HK-2 (cell line): ENCODE data around the gene ARL14EPL.

ENCODE experiments used
- DNase-seq: peaks from one replicate; pipeline ENCODE4 v3.0.0-alpha.2; 2018; ENCODE audit not compliant: unreplicated experiment

Gene ARL14EPL

GRCh38 chr5:116032094-116032517 is at the start of gene ARL14EPL:
ARL14EPL (plus strand) TSS chr5:116032472; CDS start chr5:116051466, 18,994 bp downstream.
- peak; percentile 40 for DNase-seq

DNA sequence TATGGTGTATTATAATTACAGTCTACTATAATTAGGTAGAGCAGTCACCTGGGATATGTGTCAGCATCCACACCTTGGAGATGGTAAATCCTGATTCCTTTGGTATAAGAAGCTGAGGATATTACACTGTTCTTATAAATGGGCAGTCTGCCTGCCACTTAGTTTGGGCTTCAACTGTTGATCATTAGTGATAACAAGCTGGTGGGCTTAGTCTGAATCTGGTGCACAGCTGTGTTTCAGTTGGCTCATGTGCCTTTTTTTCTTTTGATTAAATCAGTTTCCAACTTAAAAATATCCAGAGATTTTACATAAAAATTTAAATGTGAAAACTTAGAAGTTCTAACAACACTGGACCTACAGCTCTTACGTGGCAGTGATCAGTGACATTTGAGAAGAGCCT is 48.8 kb upstream of the ARL14EPL start:
- DNase-seq = no peak

- no peak for DNase-seq
These were observed 46.2 kb upstream of the ARL14EPL start for GRCh38 chr5:115985802-115986757.

- no peak for DNase-seq
These were observed 44.3 kb upstream of the ARL14EPL start for GRCh38 chr5:115988002-115988401.

- DNase-seq = no peak
These were observed 39.4 kb upstream of the ARL14EPL start for GRCh38 chr5:115992848-115993350.

GRCh38 chr5:115995351-115995750 is 36.9 kb upstream of the ARL14EPL start:
- no peak for DNase-seq

- no peak for DNase-seq
These were observed 30.0 kb upstream of the ARL14EPL start for GRCh38 chr5:116002116-116002906.

GRCh38 chr5:116004248-116004647 is 28.0 kb upstream of the ARL14EPL start:
- no peak for DNase-seq

DNA sequence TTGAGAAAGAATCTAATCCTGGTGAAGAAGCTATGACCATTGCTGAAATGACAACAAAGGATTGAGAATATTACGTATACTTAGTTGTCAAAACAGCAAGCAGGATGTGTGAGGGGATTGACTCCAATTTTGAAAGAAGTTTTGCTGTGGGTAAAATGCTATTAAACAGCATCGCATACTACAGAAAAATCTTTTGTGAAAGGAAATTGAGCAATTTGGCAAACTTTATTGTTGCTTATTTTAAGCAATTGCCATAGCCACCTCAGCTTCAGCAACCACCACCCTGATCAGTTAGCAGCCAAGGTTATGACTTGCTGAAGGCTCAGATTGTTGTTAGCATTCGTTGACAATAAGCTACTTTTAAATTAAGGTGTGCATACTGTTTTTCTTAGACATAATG is 22.5 kb upstream of the ARL14EPL start:
- no peak for DNase-seq

DNA sequence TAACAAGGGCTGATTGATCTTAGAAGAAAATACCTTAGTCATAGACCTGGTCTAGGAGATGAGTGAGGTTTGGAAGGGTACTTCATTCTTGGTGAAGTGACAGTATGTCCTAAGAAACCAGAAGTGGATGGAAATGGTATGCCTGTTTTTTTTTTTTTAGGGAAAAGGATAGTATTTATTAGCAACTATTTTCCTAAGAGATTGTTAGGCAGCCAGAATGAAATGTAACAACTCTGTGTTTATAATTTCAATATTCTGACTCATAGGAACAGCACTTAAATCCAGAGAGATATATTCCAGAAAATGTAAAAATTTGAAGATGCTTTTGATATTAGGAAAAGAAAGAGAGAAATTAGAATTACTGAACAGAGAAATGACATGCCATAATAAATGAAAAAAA is 21.2 kb upstream of the ARL14EPL start:
- no peak for DNase-seq

- no peak for DNase-seq
These were observed 19.0 kb upstream of the ARL14EPL start for GRCh38 chr5:116013207-116013785.

DNA sequence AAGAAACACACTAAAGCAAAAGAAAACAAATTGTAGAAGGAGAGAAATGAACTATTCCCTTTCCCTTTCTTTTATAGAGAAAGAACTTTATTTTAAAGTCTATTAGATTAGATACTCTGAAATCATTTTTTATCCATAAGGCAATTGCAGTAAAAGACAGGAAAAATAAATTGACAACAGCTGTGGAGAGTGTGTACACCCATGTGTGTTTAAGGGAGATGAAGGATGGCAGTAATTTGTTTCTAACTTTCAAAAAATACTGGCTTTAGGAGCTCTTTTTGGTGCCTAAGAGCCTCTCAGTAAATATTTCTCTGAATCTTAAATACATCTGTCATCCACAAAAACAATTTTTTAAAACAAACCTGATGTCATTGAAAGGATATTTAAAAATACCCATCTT is 18.3 kb upstream of the ARL14EPL start:
- no peak for DNase-seq

DNA sequence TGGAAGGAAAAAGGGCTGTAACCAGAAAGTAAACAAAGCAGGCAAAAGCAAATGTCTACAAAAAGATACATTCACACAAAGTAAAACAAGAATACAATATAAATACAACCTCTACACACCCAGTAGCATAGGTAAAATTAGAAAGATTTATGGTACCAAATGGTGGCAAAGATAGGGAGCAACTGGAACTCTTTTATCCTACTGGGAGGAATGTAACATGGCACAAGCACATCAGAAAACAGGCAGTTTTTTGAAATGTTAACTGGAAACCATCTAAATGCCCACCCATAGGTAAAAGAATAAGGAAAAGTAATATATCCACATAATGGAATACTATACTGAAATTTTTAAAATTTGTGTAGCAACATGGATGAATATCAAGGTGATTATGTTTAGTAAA is 8.7 kb upstream of the ARL14EPL start:
- no peak for DNase-seq

DNA sequence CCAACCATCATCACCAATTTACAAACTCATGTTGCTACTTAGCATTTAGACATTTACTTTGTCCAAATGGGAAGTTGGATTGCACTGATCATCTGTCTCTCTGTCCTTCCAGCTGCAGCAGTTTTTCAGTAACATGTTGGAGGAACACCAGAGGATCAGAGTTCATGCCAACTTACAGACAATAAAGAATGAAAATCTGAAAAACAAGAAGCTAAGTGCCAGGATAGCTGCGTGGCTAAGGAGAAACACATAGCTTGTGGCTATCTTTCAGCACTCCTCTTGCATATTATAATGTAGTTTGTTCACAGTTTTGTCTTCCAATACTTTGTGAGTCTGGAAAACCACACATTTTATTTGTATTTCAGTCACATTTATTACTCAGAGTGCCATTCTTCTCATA is 6.4 kb upstream of the ARL14EPL start:
- DNase-seq = no peak

DNA sequence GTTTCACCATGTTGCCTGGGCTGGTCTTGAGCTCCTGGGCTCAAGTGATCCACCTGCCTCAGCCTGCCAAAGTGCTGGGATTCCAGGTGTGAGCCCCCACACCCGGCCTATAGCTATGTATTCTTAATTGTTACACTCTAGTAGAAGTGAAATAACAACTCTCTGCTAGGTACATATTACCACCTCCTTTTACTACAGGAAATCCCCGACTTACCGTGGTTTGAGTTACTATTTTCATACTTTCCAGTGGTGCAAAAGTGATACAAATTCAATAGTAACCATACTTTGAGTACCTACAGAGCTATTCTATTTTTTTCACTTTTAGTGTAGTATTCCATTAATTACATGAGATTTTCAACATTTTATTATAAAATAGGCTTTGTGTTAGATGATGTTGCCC is 719 bp downstream of the ARL14EPL start:
- DNase-seq = no peak

GRCh38 chr5:116035123-116035522 is 2.9 kb downstream of the ARL14EPL start:
- DNase-seq = peak; percentile 39

- no peak for DNase-seq
These were observed 5.1 kb downstream of the ARL14EPL start for GRCh38 chr5:116037236-116037822.

GRCh38 chr5:116038817-116039216 is 6.5 kb downstream of the ARL14EPL start:
- no peak for DNase-seq

GRCh38 chr5:116042375-116042774 is 10.1 kb downstream of the ARL14EPL start:
- DNase-seq = no peak

DNA sequence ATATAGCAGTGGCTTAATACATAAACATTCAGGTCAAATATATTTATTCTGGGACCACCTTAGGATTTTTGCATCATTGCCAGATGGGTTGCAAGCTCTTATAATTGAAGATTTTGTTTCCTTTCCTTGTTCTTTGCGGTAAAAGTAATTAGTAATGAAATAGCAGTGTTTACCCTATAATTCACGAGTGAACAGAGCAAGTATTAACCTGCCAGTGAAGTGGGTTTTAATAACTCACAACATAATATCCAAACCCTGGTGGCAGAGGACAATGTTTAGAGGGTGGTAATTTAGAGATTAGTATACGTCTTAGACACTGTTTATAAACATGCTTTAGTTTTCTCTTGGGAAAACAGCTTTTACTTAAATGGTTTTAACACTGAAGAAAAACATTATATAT is 11.8 kb downstream of the ARL14EPL start:
- no peak for DNase-seq

DNA sequence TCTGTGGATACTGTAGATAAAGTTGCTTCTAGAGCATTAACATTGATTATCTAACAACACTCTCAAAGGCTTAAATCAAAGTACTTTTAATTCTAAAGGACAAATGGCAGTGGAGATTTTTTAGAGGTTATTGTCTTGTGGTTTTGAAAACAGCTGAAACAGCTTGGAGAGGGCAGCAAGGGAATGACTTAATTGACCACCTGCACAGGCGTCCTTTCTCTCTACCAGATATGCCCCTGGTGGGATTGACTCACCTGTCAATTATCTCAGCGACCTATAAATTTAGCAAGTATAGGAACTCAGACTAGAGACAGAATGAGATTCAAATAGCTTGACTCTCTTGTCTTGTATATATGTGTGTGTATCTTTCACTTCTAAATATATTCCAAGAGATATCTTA is 13.5 kb downstream of the ARL14EPL start:
- DNase-seq = no peak

DNA sequence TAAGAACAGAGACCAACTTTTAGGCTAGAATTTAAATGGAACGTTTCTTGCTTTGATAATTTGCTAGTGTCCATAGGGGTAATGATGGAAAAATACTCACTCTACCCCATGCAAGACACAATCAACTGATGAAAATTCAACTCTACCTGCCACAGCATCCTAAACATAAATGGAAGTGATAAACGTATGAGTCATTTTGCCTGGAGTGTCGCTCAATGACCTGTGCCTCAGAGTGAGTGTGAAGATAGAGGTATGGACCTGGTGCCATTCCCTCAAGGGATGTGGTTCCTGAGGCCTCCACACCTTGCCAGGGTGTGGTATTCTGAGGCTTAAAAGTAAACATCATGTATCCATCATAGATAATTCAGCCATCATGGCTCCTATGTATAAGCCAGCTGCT is 14.0 kb downstream of the ARL14EPL start:
- DNase-seq = no peak
